T-helper 1 cell (primary cell): ENCODE results near the gene PSMA7.
"Not testable (repeated sequence)": the region's sequence is repeated elsewhere in the genome, so short reads cannot be mapped to it uniquely, and the experiment has no call there.

Source experiments
- DNase-seq, 5 donors: peaks; one replicate each; pipeline ENCODE4 v3.0.0-alpha.2; 2012 to 2020

The PSMA7 gene

DNA sequence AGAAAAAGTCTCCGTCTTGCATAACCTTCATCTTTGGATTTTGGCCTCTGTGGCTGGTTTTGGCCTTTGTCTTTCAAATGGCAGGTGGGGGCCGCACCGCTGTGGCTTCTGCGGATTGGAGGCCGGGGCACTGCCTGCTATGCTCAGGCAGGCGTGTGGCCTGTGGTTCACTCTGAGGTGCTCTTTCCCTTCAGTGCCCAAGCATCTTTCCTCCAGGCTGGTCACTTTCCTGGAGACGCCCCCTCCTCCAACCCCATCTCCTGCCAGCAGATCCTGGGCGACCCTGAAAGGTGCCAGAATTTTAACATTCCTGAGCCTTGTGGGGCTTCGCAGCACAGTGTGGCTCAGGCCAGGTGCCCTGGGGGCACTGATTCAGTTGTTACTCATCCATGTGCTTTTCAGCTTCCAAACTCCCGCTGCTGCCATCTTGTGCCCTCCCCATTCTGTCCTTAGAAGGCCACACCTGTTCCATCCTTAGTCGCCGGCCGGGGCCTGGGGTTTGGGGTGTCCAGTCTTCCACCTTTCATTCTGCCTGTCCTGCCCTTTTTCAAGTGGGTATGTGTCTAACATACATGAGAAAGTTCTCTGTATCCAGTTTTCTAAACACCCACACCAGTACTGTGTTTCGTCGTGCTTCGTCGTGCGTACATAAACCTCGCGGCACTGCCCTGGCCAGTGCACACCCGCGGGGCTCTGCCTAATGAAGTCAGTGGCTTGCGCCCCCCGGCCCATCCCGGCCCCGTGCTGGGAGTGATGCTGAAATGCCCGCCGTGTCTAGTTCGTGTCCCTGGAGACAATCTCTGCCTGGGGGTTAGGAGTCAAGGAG lies 12.4 kb upstream of the PSMA7 start:
- DNase-seq = no peak

DNA sequence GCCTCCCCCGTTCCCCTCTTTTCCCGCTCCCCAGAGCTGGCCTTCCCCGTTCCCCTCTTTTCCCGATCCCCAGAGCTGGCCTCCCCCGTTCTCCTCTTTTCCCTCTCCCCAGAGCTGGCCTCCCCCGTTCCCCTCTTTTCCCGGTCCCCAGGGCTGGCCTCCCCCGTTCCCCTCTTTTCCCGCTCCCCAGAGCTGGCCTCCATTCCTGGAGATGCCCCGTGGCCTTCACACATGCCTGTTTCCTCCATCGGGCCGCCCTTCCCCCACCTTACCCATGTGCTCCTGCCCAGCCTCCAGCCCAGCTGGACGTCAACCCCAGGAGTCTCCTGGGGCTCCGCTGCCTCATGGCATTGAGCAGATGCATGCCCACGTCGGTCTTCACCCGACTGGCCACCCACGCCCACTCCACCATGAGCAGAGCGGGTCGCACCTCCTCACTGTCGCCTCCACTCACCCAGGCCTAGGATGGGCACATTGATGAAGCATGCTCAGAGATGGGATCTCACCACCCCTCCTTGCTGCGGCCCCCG lies 8.7 kb upstream of the PSMA7 start:
- DNase-seq = no peak

DNA sequence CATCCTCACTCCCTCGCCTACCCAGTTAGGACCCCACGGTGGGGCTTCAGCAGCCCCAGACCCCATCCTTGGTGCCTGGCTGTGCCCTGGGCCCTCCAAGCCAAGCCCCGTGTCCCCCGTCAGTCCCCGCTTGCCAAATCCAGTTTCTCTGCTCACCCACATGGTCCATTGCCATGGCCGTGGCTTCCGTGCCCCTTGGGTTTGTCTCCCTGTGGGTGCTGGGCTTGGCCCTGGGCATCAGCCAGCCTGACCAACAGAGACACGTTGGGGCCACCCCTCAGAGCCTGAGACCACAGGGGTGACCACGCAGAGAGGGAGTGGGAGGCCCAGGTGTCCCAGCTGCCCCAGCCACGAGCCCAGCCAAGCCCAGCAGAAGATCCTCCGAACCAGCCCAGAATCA lies 8.0 kb upstream of the PSMA7 start:
- DNase-seq = no peak

GRCh38 chr20:62150310-62150575 lies 7.0 kb upstream of the PSMA7 start:
- DNase-seq = no peak

DNA sequence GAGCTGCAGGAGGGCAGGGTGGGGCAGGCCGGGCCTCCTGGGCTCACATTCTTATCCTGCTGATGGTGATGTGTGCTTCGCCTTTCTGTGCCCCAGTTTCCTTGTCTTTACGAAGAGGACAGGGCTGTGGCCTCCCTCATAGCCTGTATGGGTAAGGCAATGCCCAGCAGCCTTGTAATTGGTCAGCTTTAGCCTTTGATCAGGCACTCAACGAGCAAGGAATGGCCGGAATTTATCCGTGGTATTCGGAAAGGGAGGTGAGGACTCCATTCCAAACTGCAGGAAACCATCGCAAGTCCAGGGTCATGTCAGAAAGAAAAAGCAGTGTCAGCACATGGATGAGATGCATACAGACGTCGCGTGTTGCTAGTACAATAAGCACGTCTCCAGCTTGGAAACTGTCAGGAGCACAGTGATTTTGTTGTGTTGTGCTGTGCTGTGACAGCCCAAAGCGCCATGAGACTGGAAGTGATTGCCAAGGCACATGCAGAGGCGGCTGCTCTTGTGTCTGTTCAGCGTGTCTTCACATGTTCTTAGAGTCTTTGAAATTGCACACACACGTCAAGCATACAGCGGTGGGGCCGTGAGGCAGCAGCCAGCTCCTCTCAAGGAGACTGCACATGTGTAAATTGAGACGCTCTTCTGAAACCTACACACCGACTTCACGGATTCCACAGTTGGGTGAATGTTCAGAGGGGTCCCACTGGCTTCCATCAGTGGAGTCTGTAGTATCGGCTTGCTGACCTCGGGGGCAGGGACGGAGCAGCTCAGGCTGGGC lies 6.5 kb upstream of the PSMA7 start:
- DNase-seq = no peak

- DNase-seq = no peak
Measured at GRCh38 chr20:62148908-62149314, 5.7 kb upstream of the PSMA7 start.

DNA sequence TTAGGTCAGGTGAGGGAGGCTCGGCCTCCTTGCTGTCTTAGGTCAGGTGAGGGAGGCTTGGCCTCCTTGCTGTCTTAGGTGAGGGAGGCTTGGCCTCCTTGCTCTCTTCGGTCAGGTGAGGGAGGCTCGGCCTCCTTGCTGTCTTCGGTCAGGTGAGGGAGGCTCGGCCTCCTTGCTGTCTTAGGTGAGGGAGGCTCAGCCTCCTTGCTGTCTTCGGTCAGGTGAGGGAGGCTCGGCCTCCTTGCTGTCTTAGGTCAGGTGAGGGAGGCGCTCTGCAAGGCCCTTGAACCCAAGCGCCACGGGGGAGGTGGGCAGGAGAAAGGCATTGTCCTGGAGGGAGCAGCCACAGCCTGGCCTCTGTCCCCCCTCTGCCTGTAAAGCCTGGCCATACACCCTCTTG lies 5.2 kb upstream of the PSMA7 start:
- DNase-seq = not testable (repeated sequence)

DNA sequence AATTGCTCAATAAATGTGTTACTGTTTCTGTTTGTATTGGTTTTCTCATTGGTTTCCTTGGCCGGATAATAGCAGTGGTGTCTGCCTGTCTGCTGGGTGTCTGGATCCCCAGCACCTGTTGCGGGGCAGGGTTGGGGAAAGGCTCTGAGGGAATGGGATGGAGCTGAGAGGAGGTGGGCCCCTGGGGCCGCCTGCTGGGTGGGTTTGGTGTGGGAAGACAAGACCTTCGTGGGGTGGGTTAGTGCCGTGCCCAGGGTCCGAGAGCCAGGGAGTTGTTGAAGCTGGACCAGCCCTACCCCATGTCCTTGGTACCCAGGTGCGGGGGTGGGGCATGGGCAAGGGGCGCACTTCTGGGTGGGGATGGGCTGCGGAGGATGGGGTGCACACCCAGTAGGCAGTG lies 4.3 kb upstream of the PSMA7 start:
- no peak for DNase-seq

DNA sequence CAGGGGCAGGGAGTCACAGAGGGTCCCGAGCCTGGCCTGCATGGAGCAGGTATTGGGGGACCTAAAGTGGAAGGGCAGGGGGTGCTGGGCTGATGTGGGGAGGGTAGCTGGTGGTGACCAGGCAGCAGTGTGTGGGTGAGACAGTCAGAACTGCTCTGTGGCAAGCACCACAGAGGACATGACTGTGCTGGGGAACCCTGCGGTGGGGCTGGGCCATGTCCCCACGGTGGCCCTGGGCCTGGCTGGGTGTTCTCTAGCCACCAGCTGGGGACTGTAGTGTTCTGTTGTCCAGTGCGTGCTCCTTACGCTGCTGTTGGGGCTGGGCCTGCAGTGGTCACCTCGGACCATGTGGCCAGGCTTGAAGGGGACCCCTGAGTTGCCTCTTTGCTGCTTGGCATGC lies 3.9 kb upstream of the PSMA7 start:
- no peak for DNase-seq

DNA sequence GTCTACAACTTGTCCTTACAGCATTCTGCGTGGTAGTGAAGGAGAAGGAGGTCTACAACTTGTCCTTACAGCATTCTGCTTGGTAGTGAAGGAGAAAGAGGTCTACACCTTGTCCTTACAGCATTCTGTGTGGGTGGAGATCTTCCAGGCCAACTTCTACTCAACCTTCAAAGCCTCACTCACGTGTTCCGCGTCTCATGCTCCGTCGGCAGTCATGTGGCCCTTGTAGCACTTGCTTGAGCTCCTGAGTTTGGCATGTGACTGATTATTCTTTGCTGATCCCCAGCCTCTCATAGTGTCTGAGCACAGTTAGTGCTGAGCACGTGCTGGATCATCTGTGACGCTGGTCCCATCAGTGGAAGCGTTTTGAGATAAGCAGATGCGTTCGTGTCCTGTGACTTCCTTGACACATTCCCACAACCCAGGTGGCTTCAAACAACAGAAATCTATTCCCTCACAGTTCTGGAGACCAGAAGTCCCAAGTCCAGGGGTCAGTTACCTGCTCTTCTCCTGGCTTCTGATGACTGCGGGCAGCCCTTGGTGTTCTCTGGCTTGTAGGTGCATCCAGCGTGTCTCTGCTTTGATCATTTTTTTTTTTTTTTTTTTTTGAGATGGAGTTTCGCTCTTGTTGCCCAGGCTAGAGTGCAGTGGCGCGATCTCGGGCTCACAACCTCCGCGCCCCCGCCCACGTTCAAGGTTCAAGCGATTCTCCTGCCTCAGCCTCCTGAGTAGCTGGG lies 3.0 kb upstream of the PSMA7 start:
- DNase-seq = no peak

GRCh38 chr20:62145688-62146018 lies 2.5 kb upstream of the PSMA7 start:
- no peak for DNase-seq

DNA sequence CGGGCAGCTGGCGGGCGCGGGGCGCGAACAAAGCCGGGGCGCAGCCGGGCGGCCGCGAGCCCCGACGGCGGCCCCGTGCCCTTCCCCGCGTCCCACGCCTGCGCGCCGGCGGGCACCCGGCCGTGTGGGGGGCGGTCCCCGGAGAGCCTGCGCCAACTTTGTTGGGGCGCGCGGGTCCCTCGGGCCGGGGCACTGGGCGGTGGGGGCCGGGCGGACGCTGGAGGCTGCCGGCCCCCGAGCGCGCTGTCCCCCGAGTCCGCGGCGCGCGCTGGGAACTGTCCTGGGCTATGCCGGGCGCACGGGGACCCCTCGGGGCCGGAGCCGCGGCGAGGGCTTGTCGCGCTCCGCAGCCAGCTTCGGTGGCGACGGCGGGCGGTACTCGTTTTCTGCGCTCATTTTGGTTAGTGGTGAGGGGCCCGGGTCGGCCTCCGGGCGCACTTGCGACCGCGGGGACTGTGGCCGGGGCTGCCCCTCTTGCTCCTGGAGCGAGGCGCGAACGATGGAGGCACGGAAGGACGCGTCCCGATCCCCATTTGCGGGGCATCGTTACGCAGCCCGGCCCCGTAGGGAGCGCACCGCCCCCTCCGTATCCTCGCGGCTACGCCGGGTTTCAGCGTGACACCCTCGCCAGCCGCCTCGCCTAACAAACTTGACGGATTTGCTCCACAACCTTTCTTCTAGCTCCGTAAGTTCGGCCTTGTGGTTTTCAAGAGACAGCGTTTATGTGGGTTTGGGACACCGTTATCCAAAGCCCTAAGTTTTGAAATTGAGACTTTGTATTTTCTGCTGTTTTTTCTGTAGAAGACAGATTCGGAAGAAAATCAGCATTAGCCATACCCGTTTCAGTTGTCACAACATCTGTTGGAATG lies 997 bp upstream of the PSMA7 start:
- peak in 4 of 5 donors; percentile 30 to 63 (median 40) for DNase-seq

- DNase-seq = no peak
Measured at GRCh38 chr20:62142252-62143080, 728 bp downstream of the PSMA7 start.

DNA sequence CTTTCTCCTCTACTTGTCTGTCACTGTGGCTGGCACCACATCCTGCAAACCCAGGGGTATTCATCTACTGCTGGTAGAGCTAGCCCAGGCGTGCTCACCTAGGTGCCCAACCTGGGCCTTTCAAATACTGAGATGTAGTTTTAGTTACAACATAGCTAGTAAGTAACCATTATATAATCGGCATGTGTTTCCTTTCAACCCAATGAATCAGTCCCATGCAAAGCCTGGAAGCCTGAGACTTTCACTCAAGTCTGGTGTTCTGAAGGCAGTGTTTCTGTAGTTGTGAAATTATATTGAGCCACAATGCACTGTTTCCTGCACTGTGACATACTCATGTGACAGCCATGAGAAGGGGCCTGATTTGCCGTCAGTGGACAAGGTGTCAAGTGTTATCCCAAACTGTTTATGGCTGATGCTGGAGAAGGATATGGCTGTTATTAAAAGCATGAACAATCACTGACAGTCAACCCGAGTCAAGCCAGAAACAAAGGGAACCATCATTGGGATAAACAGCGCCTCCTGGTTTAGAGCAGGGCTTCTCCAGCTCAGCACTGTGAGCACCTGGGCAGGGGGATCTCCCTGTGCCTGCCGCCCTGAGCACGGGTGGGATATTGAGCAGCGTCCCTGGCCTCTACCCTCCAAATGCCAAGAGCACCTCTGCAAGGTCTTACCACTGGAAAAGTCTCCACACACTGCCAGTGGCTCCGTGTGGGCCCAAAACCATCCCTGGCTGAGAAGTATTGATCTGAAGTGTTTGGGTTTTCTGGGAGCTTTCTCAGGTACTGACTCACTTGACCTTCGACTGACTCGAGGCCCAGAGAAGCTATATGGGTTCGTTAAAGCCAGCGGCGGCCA lies 1.6 kb downstream of the PSMA7 start:
- DNase-seq = peak in 1 of 5 donors; percentile 20

GRCh38 chr20:62141043-62141396 lies 2.2 kb downstream of the PSMA7 start:
- no peak for DNase-seq

GRCh38 chr20:62139636-62140035 lies 3.6 kb downstream of the PSMA7 start:
- no peak for DNase-seq

- DNase-seq = no peak
Measured at GRCh38 chr20:62138912-62139311, 4.3 kb downstream of the PSMA7 start.

DNA sequence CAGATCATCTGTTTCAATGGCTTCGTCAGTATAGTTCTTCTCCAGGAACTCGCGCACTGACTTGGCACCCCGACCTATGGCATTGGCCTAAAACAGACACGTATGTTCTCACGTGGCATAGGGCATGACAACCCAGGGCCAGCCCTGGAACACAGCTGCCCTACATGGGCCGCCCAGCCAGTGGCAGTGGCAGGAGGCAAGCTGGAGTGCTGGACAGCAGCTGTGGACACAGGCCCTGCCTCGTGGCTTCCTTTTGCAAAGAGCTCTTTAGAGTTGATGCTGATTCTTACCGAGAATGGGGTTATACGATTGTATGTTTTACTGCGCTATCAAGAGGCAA lies 5.0 kb downstream of the PSMA7 start:
- no peak for DNase-seq

DNA sequence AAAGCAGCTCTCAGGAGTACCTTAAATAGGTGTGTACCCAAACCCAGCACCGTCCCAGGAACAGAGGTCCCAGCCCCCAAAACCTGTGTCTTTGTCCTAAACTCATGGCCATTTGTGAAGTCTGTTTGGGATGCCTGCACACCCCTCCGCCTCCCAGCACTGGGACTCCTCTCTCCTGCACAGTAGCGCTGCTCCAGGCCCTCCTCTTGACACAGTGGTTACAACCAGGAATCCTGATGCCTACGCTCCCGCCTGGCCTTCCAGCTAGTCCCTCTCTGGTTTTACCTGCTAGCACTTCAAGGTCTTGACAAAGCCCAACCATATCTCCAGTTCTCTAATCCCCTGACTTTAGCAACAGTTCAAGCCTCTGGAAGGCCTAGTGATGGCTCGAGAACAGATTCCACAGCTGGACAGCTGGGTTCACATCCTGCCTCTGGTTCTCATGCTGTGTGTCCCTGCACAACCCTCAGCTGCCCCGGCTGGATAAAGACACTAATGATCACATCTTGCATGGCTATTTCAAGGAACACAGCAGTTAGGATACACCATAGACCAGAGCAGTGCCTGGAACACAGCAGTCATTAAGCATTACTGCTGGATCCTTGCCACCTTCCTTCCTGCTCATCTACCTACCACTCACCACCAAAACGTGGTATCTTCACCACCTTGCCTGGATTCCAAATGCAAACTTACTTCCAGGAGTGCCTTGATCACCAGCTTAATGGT lies 5.6 kb downstream of the PSMA7 start:
- no peak for DNase-seq

- no peak for DNase-seq
Measured at GRCh38 chr20:62137092-62137384, 6.2 kb downstream of the PSMA7 start.
